HepG2 (cell line): Measurements from ENCODE around the gene GPD1. TPM values are rescaled to one million over a fixed set of nuclear protein-coding genes. Genes with fewer than 3 reads are reported as not detected.

Experiments
- ARHGAP35 ChIP-seq: sonication (generic); formaldehyde crosslinking; IDR thresholded peaks from 2 replicates; pipeline ENCODE4 v1.9.0; 2022; ENCODE audit warnings: mild to moderate bottlenecking, inconsistent platforms, moderate library complexity, missing genetic modification reagents, borderline replicate concordance
- ASH2L ChIP-seq: fragments of 300-600, 200-600 bp; sonication (generic); IDR thresholded peaks from 2 replicates; pipeline ENCODE4 v1.7.0; 2017; ENCODE audit warnings: low read depth, mild to moderate bottlenecking, moderate library complexity, mixed read lengths, low read length; ENCODE audit not compliant: insufficient read length
- BORCS8-MEF2B ChIP-seq: sonication (generic); formaldehyde crosslinking; IDR thresholded peaks from 2 replicates; pipeline ENCODE4 v1.8.0; 2022; ENCODE audit warnings: mild to moderate bottlenecking, missing genetic modification reagents
- CREB1 ChIP-seq, 2 experiments: fragments of 450-650 bp in 1 of 2; IDR thresholded peaks; 2 replicates each; pipeline ENCODE4 v1.6.1; 2016 to 2017; ENCODE audit warnings: control low read depth in 1 of 2, mild to moderate bottlenecking in 1 of 2, missing compliant biosample characterization in 1 of 2, missing genetic modification characterization in 1 of 2
- ERF ChIP-seq: IDR thresholded peaks from 2 replicates; pipeline ENCODE4 v1.6.1; 2018; ENCODE audit warnings: missing biosample characterization, missing genetic modification reagents
- FOSL1 ChIP-seq: sonication (generic); formaldehyde crosslinking; IDR thresholded peaks from 2 replicates; pipeline ENCODE4 v1.9.0; 2021; ENCODE audit warnings: missing genetic modification reagents, borderline replicate concordance
- KAT7 ChIP-seq: IDR thresholded peaks from 2 replicates; pipeline ENCODE4 v1.6.1; 2018; ENCODE audit warnings: borderline replicate concordance, missing compliant biosample characterization
- MED13 ChIP-seq: sonication (generic); formaldehyde crosslinking; IDR thresholded peaks from 2 replicates; pipeline ENCODE4 v1.5.0; 2020; ENCODE audit warnings: missing genetic modification reagents
- TBX2 ChIP-seq: sonication (generic); formaldehyde crosslinking; IDR thresholded peaks from 2 replicates; pipeline ENCODE4 v1.5.0; 2020; ENCODE audit warnings: missing genetic modification reagents, mild to moderate bottlenecking, borderline replicate concordance
- TSC22D2 ChIP-seq: sonication (generic); formaldehyde crosslinking; IDR thresholded peaks from 2 replicates; pipeline ENCODE4 v1.5.1; 2020; ENCODE audit warnings: missing genetic modification reagents, mild to moderate bottlenecking, borderline replicate concordance
- ZFP41 ChIP-seq: sonication (generic); formaldehyde crosslinking; IDR thresholded peaks from 2 replicates; pipeline ENCODE4 v1.4.0; 2020; ENCODE audit warnings: mild to moderate bottlenecking, missing genetic modification reagents, borderline replicate concordance
- ZNF205 ChIP-seq: IDR thresholded peaks from 2 replicates; pipeline ENCODE4 v1.6.1; 2018; ENCODE audit warnings: missing biosample characterization, missing genetic modification reagents
- ZNF260 ChIP-seq: sonication (generic); formaldehyde crosslinking; IDR thresholded peaks from 2 replicates; pipeline ENCODE4 v1.4.0; 2020; ENCODE audit warnings: missing genetic modification reagents, low read depth, mild to moderate bottlenecking, borderline replicate concordance
- ZNF713 ChIP-seq: sonication (generic); formaldehyde crosslinking; IDR thresholded peaks from 2 replicates; pipeline ENCODE4 v1.4.0; 2020; ENCODE audit warnings: mild to moderate bottlenecking, missing genetic modification reagents
- ZNF83 ChIP-seq: sonication (generic); formaldehyde crosslinking; IDR thresholded peaks from 2 replicates; pipeline ENCODE4 v1.4.0; 2020; ENCODE audit warnings: missing genetic modification reagents, mild to moderate bottlenecking, borderline replicate concordance
- ZSCAN29 ChIP-seq: sonication (generic); formaldehyde crosslinking; conservative IDR thresholded peaks from 2 replicates; pipeline ENCODE4 v1.4.0; 2020; ENCODE audit warnings: mild to moderate bottlenecking, missing genetic modification reagents
- ZZZ3 ChIP-seq: sonication (generic); formaldehyde crosslinking; IDR thresholded peaks from 2 replicates; pipeline ENCODE4 v1.4.0; 2020; ENCODE audit warnings: missing genetic modification reagents, mild to moderate bottlenecking, borderline replicate concordance
- polyA plus RNA-seq, 8 experiments: library from polyadenylated mRNA; depleted of rRNA in 3 of 8; stranded (reverse) in 7 of 8; unstranded in 1 of 8; fragments of >200 nt; fragmentation: Illumina TruSeq in 4 of 8; extraction: Trizol in 4 of 8; gene quantifications; 2 replicates each; pipeline versions ENCODE4 v1.2.1 to v1.2.3, GENCODE V29; 2011 to 2016; ENCODE audit warnings: low read depth in 4 of 8, missing spikeins in 1 of 8, mixed read lengths in 1 of 8; ENCODE audit not compliant: insufficient read depth in 1 of 8
- total RNA-seq, 5 experiments: library from RNA; depleted of rRNA; stranded (reverse); fragments of >200 nt; fragmentation: Illumina TruSeq; extraction: Trizol; gene quantifications; 2 replicates each; pipeline ENCODE4 v1.2.3, GENCODE V29; 2016; ENCODE audit warnings: low read depth in 1 of 5
- TF ChIP-seq, protein P1 (sequence below): sonication (generic); formaldehyde crosslinking; IDR thresholded peaks from 2 replicates; pipeline ENCODE4 v1.4.0; 2020; ENCODE audit warnings: low read depth, mild to moderate bottlenecking, missing genetic modification reagents
- TF ChIP-seq, protein P2 (sequence below): sonication (generic); formaldehyde crosslinking; IDR thresholded peaks from 2 replicates; pipeline ENCODE4 v1.4.0; 2020; ENCODE audit warnings: missing genetic modification reagents
- TF ChIP-seq, protein P3 (sequence below): sonication (generic); formaldehyde crosslinking; IDR thresholded peaks from 2 replicates; pipeline ENCODE4 v1.4.0; 2020; ENCODE audit warnings: missing genetic modification reagents, borderline replicate concordance
- TF ChIP-seq, protein P4 (sequence below): sonication (generic); formaldehyde crosslinking; IDR thresholded peaks from 2 replicates; pipeline ENCODE4 v1.4.0; 2020; ENCODE audit warnings: mild to moderate bottlenecking, missing genetic modification reagents
- TF ChIP-seq, protein P5 (sequence below): sonication (generic); formaldehyde crosslinking; IDR thresholded peaks from 2 replicates; pipeline ENCODE4 v1.4.0; 2020; ENCODE audit warnings: mild to moderate bottlenecking, missing genetic modification reagents, borderline replicate concordance

Gene GPD1
- total and polyA plus RNA-seq, 2 of the 13 experiments (the other 11 are each of a cell fraction or from before 2014, with no cell fraction given): 3.7 to 30.6 TPM

DNA sequence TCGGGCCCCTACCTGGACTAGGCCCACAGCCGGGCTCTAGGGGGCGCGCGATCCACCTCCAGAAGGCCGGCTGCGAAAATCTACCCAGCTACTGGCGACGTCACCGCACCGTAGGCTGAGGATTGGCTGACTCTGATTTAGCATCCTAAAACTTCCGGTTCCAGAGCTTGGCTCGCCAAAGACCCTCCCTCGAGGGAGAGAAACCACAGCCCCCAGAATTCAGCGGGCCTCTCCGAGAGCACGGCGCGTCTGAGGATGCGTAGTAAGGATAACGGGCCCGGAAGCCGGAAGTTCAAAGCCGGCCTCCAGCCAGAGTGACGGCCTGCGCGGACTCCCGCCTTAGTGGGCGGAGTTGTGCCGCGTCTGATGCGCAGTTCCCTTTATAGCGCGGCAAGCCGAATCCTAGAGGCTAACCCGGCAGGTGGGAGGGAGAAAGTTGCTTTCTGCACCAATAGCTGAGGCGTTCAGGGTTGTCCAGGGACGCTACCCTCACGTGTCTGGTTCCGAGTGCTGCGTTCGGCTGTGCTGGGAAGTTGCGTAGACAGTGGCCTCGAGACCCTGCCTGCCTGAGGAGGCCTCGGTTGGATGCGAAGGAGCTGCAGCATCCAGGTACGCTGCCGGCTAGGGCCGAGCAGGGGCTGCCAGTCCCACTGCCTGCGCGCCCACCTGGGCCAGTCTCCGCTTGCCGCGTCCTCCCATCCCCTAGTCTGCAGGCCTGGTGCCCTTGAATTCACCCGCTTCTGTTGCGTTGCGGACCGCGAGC, 8.1 kb downstream of the GPD1 start, which contains the start of gene COX14 (continued):
- TF ChIP-seq, protein P1, sequence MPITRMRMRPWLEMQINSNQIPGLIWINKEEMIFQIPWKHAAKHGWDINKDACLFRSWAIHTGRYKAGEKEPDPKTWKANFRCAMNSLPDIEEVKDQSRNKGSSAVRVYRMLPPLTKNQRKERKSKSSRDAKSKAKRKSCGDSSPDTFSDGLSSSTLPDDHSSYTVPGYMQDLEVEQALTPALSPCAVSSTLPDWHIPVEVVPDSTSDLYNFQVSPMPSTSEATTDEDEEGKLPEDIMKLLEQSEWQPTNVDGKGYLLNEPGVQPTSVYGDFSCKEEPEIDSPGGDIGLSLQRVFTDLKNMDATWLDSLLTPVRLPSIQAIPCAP (CRISPR knock-in tag): 0 out of 2 replicates have a peak, but pooled peaks have one; percentile 68
- TF ChIP-seq TBX2 (CRISPR knock-in tag) (peak; percentile 85), ZNF713 (peak; percentile 92; the same call in 1 of the 2 replicates), KAT7 (CRISPR knock-in tag) (peak; percentile 94), ZFP41 (CRISPR knock-in tag) (peak; percentile 75; the same call in 1 of the 2 replicates), BORCS8-MEF2B (CRISPR knock-in tag) (peak; percentile 84; the same call in 1 of the 2 replicates), ZNF205 (no peak; the same call in 1 of the 2 replicates), FOSL1 (CRISPR knock-in tag) (no peak), ZZZ3 (CRISPR knock-in tag) (peak; percentile 54), ERF (CRISPR knock-in tag) (peak; percentile 31; the same call in 1 of the 2 replicates), TSC22D2 (0 out of 2 replicates have a peak, but pooled peaks have one; percentile 25), MED13 (CRISPR knock-in tag) (no peak; the same call in 1 of the 2 replicates), ZNF260 (no peak), ZNF83 (CRISPR knock-in tag) (peak; percentile 94; the same call in 1 of the 2 replicates), ARHGAP35 (CRISPR knock-in tag) (peak; percentile 70; the same call in 1 of the 2 replicates), ZSCAN29 (CRISPR knock-in tag) (peak; percentile 66; the same call in 1 of the 2 replicates), ASH2L (peak; percentile 64), CREB1 (IDR thresholded peaks at IDR 0.05) (peak; percentile 96), CREB1 (CRISPR knock-in tag; IDR thresholded peaks at IDR 0.05) (peak; percentile 99)
- TF ChIP-seq, protein P2, sequence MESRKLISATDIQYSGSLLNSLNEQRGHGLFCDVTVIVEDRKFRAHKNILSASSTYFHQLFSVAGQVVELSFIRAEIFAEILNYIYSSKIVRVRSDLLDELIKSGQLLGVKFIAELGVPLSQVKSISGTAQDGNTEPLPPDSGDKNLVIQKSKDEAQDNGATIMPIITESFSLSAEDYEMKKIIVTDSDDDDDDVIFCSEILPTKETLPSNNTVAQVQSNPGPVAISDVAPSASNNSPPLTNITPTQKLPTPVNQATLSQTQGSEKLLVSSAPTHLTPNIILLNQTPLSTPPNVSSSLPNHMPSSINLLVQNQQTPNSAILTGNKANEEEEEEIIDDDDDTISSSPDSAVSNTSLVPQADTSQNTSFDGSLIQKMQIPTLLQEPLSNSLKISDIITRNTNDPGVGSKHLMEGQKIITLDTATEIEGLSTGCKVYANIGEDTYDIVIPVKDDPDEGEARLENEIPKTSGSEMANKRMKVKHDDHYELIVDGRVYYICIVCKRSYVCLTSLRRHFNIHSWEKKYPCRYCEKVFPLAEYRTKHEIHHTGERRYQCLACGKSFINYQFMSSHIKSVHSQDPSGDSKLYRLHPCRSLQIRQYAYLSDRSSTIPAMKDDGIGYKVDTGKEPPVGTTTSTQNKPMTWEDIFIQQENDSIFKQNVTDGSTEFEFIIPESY (CRISPR knock-in tag): no peak
- TF ChIP-seq, protein P3, sequence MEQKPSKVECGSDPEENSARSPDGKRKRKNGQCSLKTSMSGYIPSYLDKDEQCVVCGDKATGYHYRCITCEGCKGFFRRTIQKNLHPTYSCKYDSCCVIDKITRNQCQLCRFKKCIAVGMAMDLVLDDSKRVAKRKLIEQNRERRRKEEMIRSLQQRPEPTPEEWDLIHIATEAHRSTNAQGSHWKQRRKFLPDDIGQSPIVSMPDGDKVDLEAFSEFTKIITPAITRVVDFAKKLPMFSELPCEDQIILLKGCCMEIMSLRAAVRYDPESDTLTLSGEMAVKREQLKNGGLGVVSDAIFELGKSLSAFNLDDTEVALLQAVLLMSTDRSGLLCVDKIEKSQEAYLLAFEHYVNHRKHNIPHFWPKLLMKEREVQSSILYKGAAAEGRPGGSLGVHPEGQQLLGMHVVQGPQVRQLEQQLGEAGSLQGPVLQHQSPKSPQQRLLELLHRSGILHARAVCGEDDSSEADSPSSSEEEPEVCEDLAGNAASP (CRISPR knock-in tag): peak; percentile 61; the same call in 1 of the 2 replicates
- TF ChIP-seq, protein P4, sequence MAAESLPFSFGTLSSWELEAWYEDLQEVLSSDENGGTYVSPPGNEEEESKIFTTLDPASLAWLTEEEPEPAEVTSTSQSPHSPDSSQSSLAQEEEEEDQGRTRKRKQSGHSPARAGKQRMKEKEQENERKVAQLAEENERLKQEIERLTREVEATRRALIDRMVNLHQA (CRISPR knock-in tag): no peak
- TF ChIP-seq, protein P5, sequence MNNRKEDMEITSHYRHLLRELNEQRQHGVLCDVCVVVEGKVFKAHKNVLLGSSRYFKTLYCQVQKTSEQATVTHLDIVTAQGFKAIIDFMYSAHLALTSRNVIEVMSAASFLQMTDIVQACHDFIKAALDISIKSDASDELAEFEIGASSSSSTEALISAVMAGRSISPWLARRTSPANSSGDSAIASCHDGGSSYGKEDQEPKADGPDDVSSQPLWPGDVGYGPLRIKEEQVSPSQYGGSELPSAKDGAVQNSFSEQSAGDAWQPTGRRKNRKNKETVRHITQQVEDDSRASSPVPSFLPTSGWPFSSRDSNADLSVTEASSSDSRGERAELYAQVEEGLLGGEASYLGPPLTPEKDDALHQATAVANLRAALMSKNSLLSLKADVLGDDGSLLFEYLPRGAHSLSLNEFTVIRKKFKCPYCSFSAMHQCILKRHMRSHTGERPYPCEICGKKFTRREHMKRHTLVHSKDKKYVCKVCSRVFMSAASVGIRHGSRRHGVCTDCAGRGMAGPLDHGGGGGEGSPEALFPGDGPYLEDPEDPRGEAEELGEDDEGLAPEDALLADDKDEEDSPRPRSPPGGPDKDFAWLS (CRISPR knock-in tag): no peak
